Pancreas (tissue), 10 donors: ENCODE results near the gene SLC32A1. TPM values are rescaled to one million over a fixed set of nuclear protein-coding genes. Genes with fewer than 3 reads are reported as not detected.

Experiments used
- ATAC-seq, 4 donors: fragments of 200-7000 bp; cut with Tn5 transposase; one replicate each; pipeline versions ENCODE4 v1.8.0 to v1.9.1; 2020; ENCODE audit warnings: mild to moderate bottlenecking in 4 of 4, moderate library complexity in 4 of 4
- DNase-seq, 6 donors: peaks; one replicate each; pipeline ENCODE4 v3.0.0-alpha.2; 2020
- FAIRE-seq: peaks from 2 replicates; lab custom pipeline; 2012; peaks lifted over from hg19 to GRCh38; lab: Jason Lieb, UNC
- H3K27ac ChIP-seq, 4 donors: fragments of 200-600 bp; sonication (generic); 1 replicate in 3 of 4; 2 replicates in 1 of 4; pipeline versions ENCODE4 v1.5.0 to v1.8.0; 2020
- H3K27me3 ChIP-seq, 4 donors: fragments of 200-600 bp; one replicate each; pipeline ENCODE4 v1.8.0; 2021
- H3K36me3 ChIP-seq, 3 donors: fragments of 200-600 bp; sonication (generic) in 1 of 3; one replicate each; pipeline versions ENCODE4 v1.5.0 to v1.8.0; 2020 to 2021
- H3K4me1 ChIP-seq, 3 donors: fragments of 200-600 bp; one replicate each; pipeline ENCODE4 v1.8.0; 2021
- H3K4me3 ChIP-seq, 4 donors: fragments of 200-600 bp; sonication (generic) in 2 of 4; one replicate each; pipeline versions ENCODE4 v1.5.0 to v1.8.0; 2020 to 2021
- H3K9me3 ChIP-seq, 4 donors: fragments of 200-600 bp; one replicate each; pipeline ENCODE4 v1.8.0; 2021
- WGBS, 2 donors: extraction: QIAGEN DNeasy Blood & Tissue Kit; methylation state at CpG; one replicate each; pipeline ENCODE4 v1.1.7; 2013; 5-methylcytosine and 5-hydroxymethylcytosine counted together
- intact Hi-C, 3 donors: fragments of 100-400 bp; cut with DNase I; formaldehyde crosslinking; loops; one replicate each; pipeline versions ENCODE4 v1.11.1 to v1.14.2; 2022
- polyA plus RNA-seq, 2 donors: library from polyadenylated mRNA; stranded (reverse); fragments of 200-250 nt; gene quantifications; one replicate each; pipeline ENCODE4 v1.2.3, GENCODE V29; 2013
- total RNA-seq, 6 donors: library from RNA; stranded (reverse); fragmentation: NEBNext Ultra II Directional in 4 of 6; extraction: Animal tissue kit (Norgen Biotek cat#: 25700) in 4 of 6; gene quantifications; one replicate each; pipeline versions ENCODE4 v1.2.1 to v1.2.4, GENCODE V29; 2021 to 2023
- TF ChIP-seq, protein P1 (sequence below), 4 donors: fragments of 200-600 bp; sonication (generic) in 3 of 4; IDR thresholded peaks; one replicate each; pipeline versions ENCODE4 v1.5.0 to v1.8.0; 2021; ENCODE audit warnings: antibody characterized with exemption in 4 of 4
- donor health status: healthy with polysubstance abuse.
- donor health status: DM: no; HTN: no; CAD: no; lungs with moderate emphysema.
- donor health status: DM: no; HTN: no; CAD: no.
- donor health status: control.
- donor health status: control.
- donor health status: Bipolar disorder and iron deficiency.
- donor health status: DM: yes; HTN: yes; CAD: no.
- donor health status: DM: no; HTN: no; CAD: no.
- donor health status: DM: no; HTN: no; CAD: no.
- donor health status: DM: yes; HTN: yes; CAD: no.

SLC32A1 gene
- total and polyA plus RNA-seq, 8 donors, result not detected

DNA sequence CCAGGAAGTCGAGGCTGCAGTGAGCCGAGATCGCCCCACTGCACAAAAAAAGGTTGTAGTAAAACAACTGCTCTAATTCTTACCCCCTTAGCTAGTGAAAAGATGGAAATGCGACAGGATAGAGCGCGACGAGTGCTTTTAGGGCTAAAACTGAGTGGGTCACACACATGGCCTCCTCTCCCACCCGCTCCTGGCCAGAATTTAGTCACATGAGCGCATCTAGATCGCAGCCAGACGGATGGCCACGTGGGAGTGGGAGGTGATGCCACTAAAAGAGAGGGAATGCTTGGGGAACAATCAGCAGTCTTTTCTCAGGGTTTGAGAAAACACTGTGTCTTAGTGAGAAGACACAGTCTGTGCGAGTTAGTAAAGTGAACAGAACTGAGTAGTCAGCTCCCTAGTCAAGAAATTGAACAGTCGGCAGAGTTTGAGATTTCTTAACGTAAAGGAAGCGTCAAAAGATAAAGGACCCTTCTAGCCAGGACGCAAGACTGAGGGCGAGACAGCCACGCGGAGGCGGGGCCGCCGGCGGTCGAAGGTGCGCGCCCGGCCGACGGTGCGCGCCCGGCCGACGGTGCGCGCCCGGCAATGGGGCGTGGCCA lies 23.3 kb downstream of the SLC32A1 start:
- Histone ChIP-seq H3K4me3 (peak overlapping the region in 3 of 4 donors; percentile 69 to 97 (median 74)), H3K36me3 (no peaks in the 10 kb centered on the region), H3K9me3 (no peaks in the 10 kb centered on the region), H3K27ac (peak overlapping the region in 2 of 4 donors; percentile 21 to 85), H3K4me1 (peaks cover 0 to 16% (median 8%) of the 10 kb centered on the region in 3 donors), H3K27me3 (no peaks in the 10 kb centered on the region)
- FAIRE-seq, result no peak
- no peak for ATAC-seq
- peak in 1 of 6 donors; percentile 27 for DNase-seq
- TF ChIP-seq, protein P1, sequence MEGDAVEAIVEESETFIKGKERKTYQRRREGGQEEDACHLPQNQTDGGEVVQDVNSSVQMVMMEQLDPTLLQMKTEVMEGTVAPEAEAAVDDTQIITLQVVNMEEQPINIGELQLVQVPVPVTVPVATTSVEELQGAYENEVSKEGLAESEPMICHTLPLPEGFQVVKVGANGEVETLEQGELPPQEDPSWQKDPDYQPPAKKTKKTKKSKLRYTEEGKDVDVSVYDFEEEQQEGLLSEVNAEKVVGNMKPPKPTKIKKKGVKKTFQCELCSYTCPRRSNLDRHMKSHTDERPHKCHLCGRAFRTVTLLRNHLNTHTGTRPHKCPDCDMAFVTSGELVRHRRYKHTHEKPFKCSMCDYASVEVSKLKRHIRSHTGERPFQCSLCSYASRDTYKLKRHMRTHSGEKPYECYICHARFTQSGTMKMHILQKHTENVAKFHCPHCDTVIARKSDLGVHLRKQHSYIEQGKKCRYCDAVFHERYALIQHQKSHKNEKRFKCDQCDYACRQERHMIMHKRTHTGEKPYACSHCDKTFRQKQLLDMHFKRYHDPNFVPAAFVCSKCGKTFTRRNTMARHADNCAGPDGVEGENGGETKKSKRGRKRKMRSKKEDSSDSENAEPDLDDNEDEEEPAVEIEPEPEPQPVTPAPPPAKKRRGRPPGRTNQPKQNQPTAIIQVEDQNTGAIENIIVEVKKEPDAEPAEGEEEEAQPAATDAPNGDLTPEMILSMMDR (IDR thresholded peaks at IDR 0.05), result no peak
- WGBS, 2 donors, result 12 to 14% methylated on average over 39 of the region's 39 CpGs
- intact Hi-C loops, result no loop called here

DNA sequence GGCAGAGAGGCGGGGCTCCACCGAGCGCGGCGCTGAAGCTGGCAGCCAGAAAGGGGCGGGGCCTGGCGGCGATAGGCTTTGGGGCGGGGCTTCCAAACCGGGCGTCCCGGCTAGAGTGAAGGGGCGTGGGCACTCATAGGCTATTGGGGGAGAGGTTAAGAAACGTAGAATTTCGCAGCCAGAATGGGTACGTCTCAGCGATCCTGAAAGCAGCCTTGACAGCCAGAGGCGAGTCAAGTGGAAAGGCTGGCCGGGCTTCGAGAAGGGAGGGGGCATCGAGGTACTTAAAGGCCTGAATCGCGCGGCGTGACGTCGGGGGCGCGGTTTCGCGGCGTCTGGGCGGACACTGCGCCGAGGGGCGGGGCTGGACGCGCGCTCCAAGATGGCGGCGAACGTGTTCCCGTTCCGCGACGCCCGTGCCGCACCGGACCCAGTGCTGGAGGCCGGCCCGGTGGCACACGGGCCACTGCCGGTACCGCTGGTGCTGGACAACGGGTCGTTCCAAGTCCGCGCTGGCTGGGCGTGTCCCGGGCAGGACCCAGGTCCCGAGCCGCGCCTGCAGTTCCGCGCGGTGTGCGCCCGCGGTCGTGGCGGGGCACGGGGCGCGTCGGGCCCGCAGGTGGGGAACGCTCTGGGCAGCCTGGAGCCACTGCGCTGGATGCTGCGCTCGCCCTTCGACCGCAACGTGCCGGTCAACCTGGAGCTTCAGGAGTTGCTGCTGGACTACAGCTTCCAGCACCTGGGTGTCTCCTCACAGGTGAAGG lies 24.0 kb downstream of the SLC32A1 start, which contains the start of gene ACTR5:
ACTR5 (plus strand) TSS at position 364 of the 764 bp plus-strand sequence; CDS start at position 383, 19 bp downstream.
- Histone ChIP-seq H3K27me3 (no peaks in the 10 kb centered on the region), H3K9me3 (no peaks in the 10 kb centered on the region), H3K36me3 (no peaks in the 10 kb centered on the region), H3K4me3 (peak within 1 kb of the TSS; percentile 62 to 97 (median 72)), H3K4me1 (peaks cover 0 to 16% (median 8%) of the 10 kb centered on the region in 3 donors), H3K27ac (peak within 1 kb of the TSS; percentile 77 to 86 (median 83))
- DNase-seq (peak; percentile 92 to 99 (median 96)), ATAC-seq (peak; percentile 95 to 99 (median 96)), FAIRE-seq (no peak)
- WGBS, 2 donors, result 0 to 2% methylated on average over 53 to 84 of the region's 84 CpGs
- intact Hi-C loops, result no loop called here
- TF ChIP-seq, protein P1 (IDR thresholded peaks at IDR 0.05), result no peak

DNA sequence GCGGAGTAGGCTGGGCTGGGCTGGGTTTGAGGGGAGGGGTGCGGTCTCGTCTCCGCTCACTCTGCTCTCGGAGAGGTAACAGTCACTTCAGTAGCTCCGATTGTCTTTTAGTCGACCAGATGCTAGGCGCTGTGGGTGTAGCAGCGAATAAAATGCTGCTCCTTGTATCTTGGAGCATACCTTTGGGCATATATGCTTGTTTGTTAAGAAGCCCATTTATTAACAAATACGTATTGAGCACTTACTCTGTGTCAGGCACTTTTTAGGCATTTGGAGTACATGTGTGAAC lies 24.5 kb downstream of the SLC32A1 start:
- TF ChIP-seq, protein P1 (IDR thresholded peaks at IDR 0.05), result no peak
- intact Hi-C loops, result no loop called here
- Histone ChIP-seq H3K27ac (peak overlapping the region in 3 of 4 donors; percentile 81 to 86 (median 85)), H3K4me1 (peaks cover 0 to 16% (median 8%) of the 10 kb centered on the region in 3 donors), H3K4me3 (peak overlapping the region; percentile 62 to 97 (median 72)), H3K36me3 (no peaks in the 10 kb centered on the region), H3K27me3 (no peaks in the 10 kb centered on the region), H3K9me3 (no peaks in the 10 kb centered on the region)
- FAIRE-seq (no peak), DNase-seq (no peak), ATAC-seq (peak in 2 of 4 donors; percentile 66 to 74)
- WGBS, 2 donors, result 0% methylated on average over 10 of the region's 10 CpGs

DNA sequence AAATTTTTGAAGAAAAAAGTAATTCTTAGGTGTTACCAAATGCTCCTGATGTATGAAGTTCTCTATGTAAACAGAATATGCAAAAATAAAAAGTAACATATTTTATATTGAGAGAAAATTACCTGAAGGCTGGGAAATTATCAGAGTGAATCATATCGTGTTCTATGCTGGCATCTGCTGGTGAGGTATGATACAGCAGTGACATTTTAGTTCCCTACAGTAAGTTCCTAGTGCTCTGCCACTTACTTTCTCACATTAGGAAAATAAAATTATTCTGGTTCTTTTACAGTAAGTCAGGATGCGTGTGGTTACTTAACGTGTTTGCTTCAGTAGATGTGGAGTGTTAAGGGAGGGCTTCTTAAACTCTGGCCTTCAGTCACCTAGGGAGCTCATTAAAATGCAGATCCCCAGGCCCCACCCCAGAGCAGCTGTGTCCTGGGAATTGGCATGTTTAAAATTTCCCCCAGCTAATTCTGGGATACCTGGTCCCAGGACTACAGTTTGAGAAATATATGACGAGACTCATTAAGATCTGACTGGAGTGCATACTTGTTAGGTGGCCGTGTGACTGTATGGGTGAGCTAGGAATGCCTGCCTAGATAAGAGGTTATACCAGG lies 27.2 kb downstream of the SLC32A1 start:
- 47 to 50% methylated on average over 5 of the region's 5 CpGs for WGBS, 2 donors
- Histone ChIP-seq H3K27me3 (no peaks in the 10 kb centered on the region), H3K9me3 (no peaks in the 10 kb centered on the region), H3K36me3 (peaks cover 0 to 19% (median 12%) of the 10 kb centered on the region in 3 donors), H3K4me3 (no peak overlapping the region), H3K4me1 (peaks cover 0 to 16% (median 8%) of the 10 kb centered on the region in 3 donors), H3K27ac (no peak overlapping the region)
- TF ChIP-seq, protein P1 (IDR thresholded peaks at IDR 0.05), result peak; percentile 29 to 40 (median 33)
- FAIRE-seq (peak; percentile 51), ATAC-seq (no peak), DNase-seq (no peak)
- intact Hi-C loops, result loop anchor here in 2 of 3 donors (2.0 to 10.0 kb wide), 2 partner anchors 105 to 107 kb away; no protein-coding TSS in a partner anchor
